GM12872 (cell line): ENCODE data around the gene CCK.

Experiments used
- TF ChIP-seq, protein P1 (sequence below): IDR thresholded peaks from 3 replicates; pipeline ENCODE4 v1.5.1; 2011; ENCODE audit warnings: low read depth, mild to moderate bottlenecking, low read length, moderate library complexity; ENCODE audit not compliant: insufficient read depth

The CCK gene

DNA sequence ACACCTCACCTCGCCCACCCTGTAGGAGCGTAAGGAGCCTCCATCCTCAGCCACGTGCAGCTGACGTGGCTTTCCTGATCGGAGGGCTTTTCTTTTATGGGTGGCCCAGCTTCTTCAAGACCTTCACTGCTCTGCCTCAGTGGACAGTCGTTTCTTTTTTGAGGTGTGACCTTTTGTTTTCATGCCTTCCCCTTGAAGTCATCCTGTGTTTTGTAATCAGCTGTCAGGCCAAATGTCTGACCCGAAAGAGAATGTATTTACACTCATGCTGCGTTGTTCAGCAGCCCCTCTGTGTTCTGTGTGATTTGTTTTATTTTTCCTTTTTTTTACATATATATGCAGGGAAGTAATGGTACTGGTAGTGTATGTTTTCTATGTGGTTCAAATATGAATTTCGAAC lies 41.8 kb downstream of the CCK start:
- TF ChIP-seq, protein P1, sequence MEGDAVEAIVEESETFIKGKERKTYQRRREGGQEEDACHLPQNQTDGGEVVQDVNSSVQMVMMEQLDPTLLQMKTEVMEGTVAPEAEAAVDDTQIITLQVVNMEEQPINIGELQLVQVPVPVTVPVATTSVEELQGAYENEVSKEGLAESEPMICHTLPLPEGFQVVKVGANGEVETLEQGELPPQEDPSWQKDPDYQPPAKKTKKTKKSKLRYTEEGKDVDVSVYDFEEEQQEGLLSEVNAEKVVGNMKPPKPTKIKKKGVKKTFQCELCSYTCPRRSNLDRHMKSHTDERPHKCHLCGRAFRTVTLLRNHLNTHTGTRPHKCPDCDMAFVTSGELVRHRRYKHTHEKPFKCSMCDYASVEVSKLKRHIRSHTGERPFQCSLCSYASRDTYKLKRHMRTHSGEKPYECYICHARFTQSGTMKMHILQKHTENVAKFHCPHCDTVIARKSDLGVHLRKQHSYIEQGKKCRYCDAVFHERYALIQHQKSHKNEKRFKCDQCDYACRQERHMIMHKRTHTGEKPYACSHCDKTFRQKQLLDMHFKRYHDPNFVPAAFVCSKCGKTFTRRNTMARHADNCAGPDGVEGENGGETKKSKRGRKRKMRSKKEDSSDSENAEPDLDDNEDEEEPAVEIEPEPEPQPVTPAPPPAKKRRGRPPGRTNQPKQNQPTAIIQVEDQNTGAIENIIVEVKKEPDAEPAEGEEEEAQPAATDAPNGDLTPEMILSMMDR: no peak

DNA sequence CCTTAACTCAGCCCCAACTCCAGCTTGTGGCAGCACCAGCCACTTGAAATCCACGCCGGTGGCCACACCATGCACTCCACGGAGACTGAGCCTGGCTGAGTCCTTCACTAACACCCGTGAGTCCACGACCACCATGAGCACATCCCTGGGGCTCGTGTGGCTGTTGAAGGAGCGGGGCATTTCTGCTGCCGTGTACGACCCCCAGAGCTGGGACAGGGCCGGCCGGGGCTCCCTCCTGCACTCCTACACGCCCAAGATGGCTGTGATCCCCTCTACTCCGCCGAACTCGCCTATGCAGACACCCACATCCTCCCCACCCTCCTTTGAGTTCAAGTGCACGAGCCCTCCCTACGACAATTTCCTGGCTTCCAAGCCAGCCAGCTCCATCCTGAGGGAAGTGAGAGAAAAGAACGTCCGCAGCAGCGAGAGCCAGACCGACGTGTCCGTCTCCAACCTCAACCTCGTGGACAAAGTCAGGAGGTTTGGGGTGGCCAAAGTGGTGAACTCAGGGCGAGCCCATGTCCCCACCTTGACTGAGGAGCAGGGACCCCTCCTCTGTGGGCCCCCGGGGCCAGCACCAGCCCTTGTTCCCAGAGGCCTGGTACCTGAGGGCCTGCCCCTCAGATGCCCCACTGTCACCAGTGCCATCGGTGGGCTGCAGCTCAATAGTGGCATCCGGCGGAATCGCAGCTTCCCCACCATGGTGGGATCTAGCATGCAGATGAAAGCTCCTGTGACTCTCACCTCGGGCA lies 42.9 kb downstream of the CCK start:
- TF ChIP-seq, protein P1: no peak

- TF ChIP-seq, protein P1: no peak
Observed at GRCh38 chr3:42220436-42221121, 45.4 kb downstream of the CCK start.

- TF ChIP-seq, protein P1: no peak
Observed at GRCh38 chr3:42216931-42217333, 49.1 kb downstream of the CCK start.

- TF ChIP-seq, protein P1: no peak
Observed at GRCh38 chr3:42216302-42216701, 49.7 kb downstream of the CCK start.

- TF ChIP-seq, protein P1: 0 out of 3 replicates have a peak, but pooled peaks have one; percentile 17
Observed at GRCh38 chr3:42214565-42215283, 51.3 kb downstream of the CCK start.

- TF ChIP-seq, protein P1: no peak
Observed at GRCh38 chr3:42214064-42214463, 51.9 kb downstream of the CCK start.
